RWPE2 (cell line): ENCODE measurements around the gene OR2G3.

ENCODE experiments used
- ATAC-seq: fragments of 200-7000 bp; cut with Tn5 transposase; 3 replicates; pipeline ENCODE4 v1.9.1; 2021; ENCODE audit warnings: low read depth
- DNase-seq: peaks from one replicate; pipeline ENCODE4 v3.0.0-alpha.2; 2020; ENCODE audit warnings: low spot score
- H3K27ac ChIP-seq: fragments of 450-650 bp; 2 replicates; pipeline ENCODE4 v1.5.1; 2017; ENCODE audit warnings: mild to moderate bottlenecking; ENCODE audit not compliant: poor library complexity, severe bottlenecking
- H3K27me3 ChIP-seq: fragments of 250-450 bp; sonication (Bioruptor Pico); 2 replicates; pipeline ENCODE4 v1.5.1; 2021; ENCODE audit warnings: mild to moderate bottlenecking, moderate library complexity; ENCODE audit not compliant: insufficient read depth, poor library complexity, severe bottlenecking
- H3K36me3 ChIP-seq: fragments of 250-450 bp; sonication (Bioruptor Pico); 2 replicates; pipeline ENCODE4 v1.5.1; 2020; ENCODE audit warnings: low read depth, mild to moderate bottlenecking, moderate library complexity
- H3K4me1 ChIP-seq: fragments of 250-450 bp; sonication (Bioruptor Pico); 2 replicates; pipeline ENCODE4 v1.5.1; 2021; ENCODE audit warnings: mild to moderate bottlenecking, moderate library complexity; ENCODE audit not compliant: insufficient read depth, poor library complexity, severe bottlenecking
- H3K4me3 ChIP-seq: fragments of 250-450 bp; sonication (Bioruptor Pico); 2 replicates; pipeline ENCODE4 v1.5.1; 2021; ENCODE audit warnings: mild to moderate bottlenecking, moderate library complexity; ENCODE audit not compliant: severe bottlenecking
- H3K9me3 ChIP-seq: fragments of 250-450 bp; sonication (Bioruptor Pico); 2 replicates; pipeline ENCODE4 v1.5.1; 2021; ENCODE audit warnings: mild to moderate bottlenecking, moderate library complexity; ENCODE audit not compliant: severe bottlenecking
- CTCF ChIP-seq: fragments of 450-650 bp; IDR thresholded peaks from one replicate; pipeline ENCODE4 v1.5.1; 2017; ENCODE audit warnings: mild to moderate bottlenecking, moderate library complexity; ENCODE audit not compliant: poor library complexity, severe bottlenecking

The OR2G3 gene

DNA sequence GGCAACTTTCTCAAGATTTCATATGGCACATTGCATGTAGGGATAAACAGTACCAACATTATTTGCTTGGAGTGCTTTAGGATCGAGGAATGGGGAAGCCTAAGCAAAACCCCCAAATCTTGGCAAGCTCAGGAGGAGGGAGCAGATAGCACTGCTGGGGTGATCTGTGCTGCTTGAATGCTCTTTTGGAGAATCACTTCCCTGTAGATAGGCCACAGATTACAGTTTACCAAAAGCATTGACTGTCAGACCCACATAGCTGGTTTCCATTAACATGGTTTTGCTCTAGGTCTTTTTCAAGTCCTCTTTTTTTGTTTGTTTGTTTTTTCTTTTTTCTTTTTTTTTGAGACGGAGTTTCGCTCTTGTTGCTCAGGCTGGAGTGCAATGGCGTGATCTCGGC is 37.4 kb downstream of the OR2G3 start:
- no peak for TF ChIP-seq CTCF
- no peaks in the 10 kb centered on the region for H3K9me3 ChIP-seq

DNA sequence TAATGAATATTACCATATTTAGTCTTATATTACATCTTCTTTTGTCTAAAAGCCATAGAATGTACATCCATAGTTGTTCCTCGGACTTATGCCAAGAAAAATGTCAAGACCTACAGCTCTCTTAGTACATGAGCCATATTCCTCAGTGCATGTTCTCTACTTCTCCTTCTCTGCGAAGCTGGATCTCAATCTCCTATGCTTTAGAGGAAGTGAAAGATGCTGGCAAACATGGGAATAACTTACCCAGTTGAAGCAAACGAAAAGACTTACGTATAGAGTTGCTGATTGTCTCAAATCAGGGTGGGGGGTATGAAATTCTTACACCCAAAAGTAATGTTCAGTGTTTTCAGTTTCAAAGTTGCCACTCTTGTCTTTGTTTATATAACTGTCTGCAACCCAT is 41.5 kb downstream of the OR2G3 start:
- Histone ChIP-seq H3K4me3 (no peak overlapping the region), H3K27ac (no peak overlapping the region), H3K4me1 (no peaks in the 10 kb centered on the region), H3K9me3 (no peaks in the 10 kb centered on the region), H3K36me3 (no peaks in the 10 kb centered on the region), H3K27me3 (no peaks in the 10 kb centered on the region)
- ATAC-seq (no peak), DNase-seq (no peak)
- TF ChIP-seq CTCF: no peak

More for the DNA sequence above, 37.4 kb downstream of the OR2G3 start:
- DNase-seq: no peak
- Histone ChIP-seq H3K27me3 (no peaks in the 10 kb centered on the region), H3K27ac (no peak overlapping the region), H3K4me1 (no peaks in the 10 kb centered on the region), H3K36me3 (no peaks in the 10 kb centered on the region), H3K4me3 (no peak overlapping the region)
- no peak for ATAC-seq

DNA sequence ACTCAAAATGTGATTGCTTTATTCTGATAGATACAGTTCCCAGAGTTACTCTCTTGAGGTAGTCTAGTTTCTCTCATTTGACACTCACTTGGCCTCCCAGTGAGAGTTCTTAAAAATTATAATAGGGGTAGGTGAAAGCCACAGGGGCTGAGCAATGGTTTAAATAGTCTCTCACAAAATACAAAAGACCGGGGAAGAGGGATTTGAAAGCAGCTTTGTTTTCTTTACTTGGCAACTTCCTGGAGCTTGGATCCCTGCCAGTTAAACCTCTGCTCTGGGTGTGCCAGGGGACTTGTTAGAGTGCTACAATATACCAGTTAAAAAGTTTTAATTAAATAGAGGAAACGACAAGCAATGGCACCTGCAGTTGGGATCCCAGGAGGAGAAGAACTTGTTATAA is 42.5 kb downstream of the OR2G3 start:
- ATAC-seq: no peak
- no peaks in the 10 kb centered on the region for H3K9me3 ChIP-seq
- no peak overlapping the region for H3K4me3 ChIP-seq

GRCh38 chr1:247653040-247653439 is 47.7 kb downstream of the OR2G3 start:
- H3K4me1 ChIP-seq: no peaks in the 10 kb centered on the region

More for the DNA sequence above, 42.5 kb downstream of the OR2G3 start:
- no peak overlapping the region for H3K27ac ChIP-seq
- TF ChIP-seq CTCF: no peak
- H3K4me1 ChIP-seq: no peaks in the 10 kb centered on the region
- no peaks in the 10 kb centered on the region for H3K27me3 ChIP-seq
- H3K36me3 ChIP-seq: no peaks in the 10 kb centered on the region
- DNase-seq: no peak

More at GRCh38 chr1:247653040-247653439, 47.7 kb downstream of the OR2G3 start:
- DNase-seq (no peak), ATAC-seq (no peak)
- no peak overlapping the region for H3K27ac ChIP-seq
- H3K36me3 ChIP-seq: no peaks in the 10 kb centered on the region
- H3K9me3 ChIP-seq: no peaks in the 10 kb centered on the region
- no peak overlapping the region for H3K4me3 ChIP-seq
- no peak for TF ChIP-seq CTCF
- H3K27me3 ChIP-seq: no peaks in the 10 kb centered on the region
